B cell (primary cell): ENCODE results near the gene MPIG6B. TPM values are rescaled to one million over a fixed set of nuclear protein-coding genes. Genes with fewer than 3 reads are reported as not detected.
A peak's percentile ranks its signal among the peaks of the same experiment; 100 is the strongest.

ENCODE experiments used
- ATAC-seq: fragments of 200-7000 bp; cut with Tn5 transposase; one replicate; pipeline ENCODE4 v1.10.0; 2021; ENCODE audit warnings: low read depth, mild to moderate bottlenecking, moderate number of reproducible peaks, moderate library complexity
- CTCF ChIA-PET: fragments of 350-600 bp; sonication (Branson Sonifier 250); formaldehyde crosslinking; loops from one replicate; lab custom pipeline; 2021; ENCODE audit warnings: antibody characterized with exemption, inconsistent platforms; lab: Charles Lee
- POLR2A ChIA-PET: fragments of 350-600 bp; sonication (Branson Sonifier 250); formaldehyde crosslinking; loops from one replicate; lab custom pipeline; 2021; ENCODE audit warnings: antibody characterized with exemption; lab: Charles Lee
- DNase-seq: peaks from one replicate; pipeline ENCODE4 v3.0.0; 2013
- H2AFZ ChIP-seq: 2 replicates; pipeline ENCODE4 v1.6.1; 2012; ENCODE audit warnings: mild to moderate bottlenecking, low read depth, low read length; ENCODE audit not compliant: insufficient read depth, poor library complexity, severe bottlenecking
- H3K27ac ChIP-seq, 2 donors: 1 replicate in 1 of 2; 2 replicates in 1 of 2; pipeline ENCODE4 v1.5.1; 2012 to 2013; ENCODE audit warnings: low read length in 2 of 2, mild to moderate bottlenecking in 2 of 2, moderate library complexity in 1 of 2
- H3K27me3 ChIP-seq, 4 experiments: fragments of 200-600 bp in 1 of 4; sonication (generic) in 1 of 4; replicated peaks in 1 of 4; 1 replicate in 2 of 4; 2 replicates in 2 of 4; pipeline versions ENCODE4 v1.6.1 to v1.7.0; 2013 to 2016; ENCODE audit warnings: low read length in 3 of 4, mild to moderate bottlenecking in 2 of 4, mixed read lengths in 1 of 4, moderate library complexity in 1 of 4; ENCODE audit not compliant: insufficient read depth in 4 of 4, control insufficient read depth in 3 of 4; ENCODE audit errors: control extremely low read depth in 1 of 4
- H3K36me3 ChIP-seq, 2 experiments: replicated peaks in 1 of 2; 1 replicate in 1 of 2; 2 replicates in 1 of 2; pipeline versions ENCODE4 v1.6.1 to v1.7.1; 2013; ENCODE audit warnings: low read length in 1 of 2; ENCODE audit not compliant: insufficient read depth in 2 of 2, control insufficient read depth in 1 of 2; ENCODE audit errors: control extremely low read depth in 1 of 2, extremely low read depth in 1 of 2
- H3K4me1 ChIP-seq, 2 donors: fragments of 200-600 bp in 1 of 2; sonication (generic) in 1 of 2; 1 replicate in 1 of 2; 2 replicates in 1 of 2; pipeline versions ENCODE4 v1.5.1 to v1.6.1; 2013 to 2017; ENCODE audit warnings: low read length in 2 of 2; ENCODE audit not compliant: control insufficient read depth in 2 of 2, insufficient read depth in 2 of 2
- H3K4me2 ChIP-seq: replicated peaks from 2 replicates; pipeline ENCODE3; 2012; ENCODE audit warnings: mild to moderate bottlenecking, low read depth, low read length; ENCODE audit not compliant: poor library complexity, severe bottlenecking
- H3K4me3 ChIP-seq, 5 experiments: fragments of 200-600 bp in 1 of 5; sonication (generic) in 1 of 5; 1 replicate in 3 of 5; 2 replicates in 2 of 5; pipeline versions ENCODE4 v1.5.1 to v1.7.0; 2011 to 2016; ENCODE audit warnings: low read length in 4 of 5, mild to moderate bottlenecking in 4 of 5, low read depth in 2 of 5, control low read depth in 1 of 5, moderate library complexity in 1 of 5; ENCODE audit not compliant: insufficient read depth in 1 of 5; ENCODE audit errors: control extremely low read depth in 1 of 5, extremely low read depth in 1 of 5
- H3K79me2 ChIP-seq: fragments of 200-600 bp; sonication (generic); one replicate; pipeline ENCODE4 v1.6.0; 2016; ENCODE audit warnings: low read length; ENCODE audit not compliant: control insufficient read depth, insufficient read depth
- H3K9ac ChIP-seq: fragments of 200-600 bp; sonication (generic); 2 replicates; pipeline ENCODE4 v1.6.1; 2017; ENCODE audit warnings: mild to moderate bottlenecking, low read length, moderate library complexity
- H3K9me3 ChIP-seq, 3 donors: one replicate each; pipeline versions ENCODE4 v1.6.1 to v1.7.1; 2013; ENCODE audit warnings: low read length in 2 of 3; ENCODE audit not compliant: control insufficient read depth in 2 of 3, insufficient read depth in 1 of 3; ENCODE audit errors: control extremely low read depth in 1 of 3
- H4K20me1 ChIP-seq: 2 replicates; pipeline ENCODE4 v1.6.0; 2012; ENCODE audit warnings: mild to moderate bottlenecking, low read length; ENCODE audit not compliant: insufficient read depth, control insufficient read depth, poor library complexity, severe bottlenecking
- H3K27ac Mint-ChIP-seq: one replicate; pipeline ENCODE4 v1.8.0; 2021; ENCODE audit warnings: mixed read lengths
- H3K27me3 Mint-ChIP-seq: one replicate; pipeline ENCODE4 v1.8.0; 2021; ENCODE audit warnings: mixed read lengths
- H3K4me1 Mint-ChIP-seq: one replicate; pipeline ENCODE4 v1.8.0; 2021; ENCODE audit warnings: mixed read lengths
- H3K4me3 Mint-ChIP-seq: one replicate; pipeline ENCODE4 v1.8.0; 2021; ENCODE audit warnings: mixed read lengths
- H3K9me3 Mint-ChIP-seq: one replicate; pipeline ENCODE4 v1.8.0; 2022; ENCODE audit warnings: mixed read lengths; ENCODE audit not compliant: insufficient read depth
- EZH2 ChIP-seq: IDR thresholded peaks from 2 replicates; pipeline ENCODE4 v1.6.1; 2012; ENCODE audit warnings: borderline replicate concordance, low read depth, mild to moderate bottlenecking, moderate library complexity, low read length; ENCODE audit not compliant: insufficient read depth, poor library complexity, severe bottlenecking
- WGBS: methylation state at CpG from one replicate; pipeline ENCODE4 v1.1.5; 2013; ENCODE audit warnings: missing lambda C conversion rate; ENCODE audit not compliant: insufficient coverage; 5-methylcytosine and 5-hydroxymethylcytosine counted together
- intact Hi-C: fragments of 100-400 bp; cut with micrococcal nuclease; formaldehyde crosslinking; loops from one replicate; pipeline ENCODE4 v1.10.0; 2022
- polyA plus RNA-seq: library from polyadenylated mRNA; depleted of rRNA; stranded (reverse); fragments of >200 nt; gene quantifications from 2 replicates; pipeline ENCODE4 v1.2.3, GENCODE V29; 2012
- total RNA-seq, 2 donors: library from RNA; stranded (reverse); fragments of 120-200 nt in 1 of 2; gene quantifications; 1 replicate in 1 of 2; 2 replicates in 1 of 2; pipeline versions ENCODE4 v1.2.3 to v1.2.4, GENCODE V29; 2013 to 2022
- TF ChIP-seq, protein P1 (sequence below): fragments of 200-600 bp; IDR thresholded peaks from one replicate; pipeline ENCODE4 v1.8.0; 2022; ENCODE audit warnings: antibody characterized with exemption, mild to moderate bottlenecking

The MPIG6B gene
- total and polyA plus RNA-seq, 2 donors (not counting 1 experiment from before 2014, with no cell fraction given) = 0.54 to 1.6 TPM

- Histone ChIP-seq H3K9ac (peak overlapping the region; percentile 42), H3K9me3 (no peaks in the 10 kb centered on the region), H2AFZ (peak overlapping the region; percentile 71), H3K36me3 (peaks cover 1 to 35% of the 10 kb centered on the region in 2 experiments), H3K27me3 (no peaks in the 10 kb centered on the region), H3K4me3 (peak overlapping the region in 3 of 5 experiments; percentile 16 to 50 (median 27)), H3K79me2 (peaks cover 22% of the 10 kb centered on the region), H3K4me1 (peaks cover 43 to 58% of the 10 kb centered on the region in 2 donors), H3K27ac (peak overlapping the region; percentile 78 to 82), H3K4me2 (peak overlapping the region; percentile 88), H4K20me1 (peaks cover 8% of the 10 kb centered on the region)
- Mint-ChIP-seq H3K27me3 (no peaks in the 10 kb centered on the region), H3K9me3 (no peaks in the 10 kb centered on the region), H3K27ac (peak overlapping the region; percentile 95), H3K4me1 (peaks cover 73% of the 10 kb centered on the region), H3K4me3 (peak overlapping the region; percentile 99)
- CTCF ChIA-PET = interaction anchor here (0.5 to 6.3 kb wide), 27 partner anchors 11 to 225 kb away, joined by 3 to 90 read pairs (median 4); partner anchors contain the start of genes ABHD16A, APOM, CLIC1 and LY6G5C
- intact Hi-C loops = loop anchor here (1.0 to 2.0 kb wide), 4 partner anchors 66 to 136 kb away; partner anchors contain the start of genes C6orf47 and NEU1
- TF ChIP-seq, protein P1, sequence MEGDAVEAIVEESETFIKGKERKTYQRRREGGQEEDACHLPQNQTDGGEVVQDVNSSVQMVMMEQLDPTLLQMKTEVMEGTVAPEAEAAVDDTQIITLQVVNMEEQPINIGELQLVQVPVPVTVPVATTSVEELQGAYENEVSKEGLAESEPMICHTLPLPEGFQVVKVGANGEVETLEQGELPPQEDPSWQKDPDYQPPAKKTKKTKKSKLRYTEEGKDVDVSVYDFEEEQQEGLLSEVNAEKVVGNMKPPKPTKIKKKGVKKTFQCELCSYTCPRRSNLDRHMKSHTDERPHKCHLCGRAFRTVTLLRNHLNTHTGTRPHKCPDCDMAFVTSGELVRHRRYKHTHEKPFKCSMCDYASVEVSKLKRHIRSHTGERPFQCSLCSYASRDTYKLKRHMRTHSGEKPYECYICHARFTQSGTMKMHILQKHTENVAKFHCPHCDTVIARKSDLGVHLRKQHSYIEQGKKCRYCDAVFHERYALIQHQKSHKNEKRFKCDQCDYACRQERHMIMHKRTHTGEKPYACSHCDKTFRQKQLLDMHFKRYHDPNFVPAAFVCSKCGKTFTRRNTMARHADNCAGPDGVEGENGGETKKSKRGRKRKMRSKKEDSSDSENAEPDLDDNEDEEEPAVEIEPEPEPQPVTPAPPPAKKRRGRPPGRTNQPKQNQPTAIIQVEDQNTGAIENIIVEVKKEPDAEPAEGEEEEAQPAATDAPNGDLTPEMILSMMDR = no peak
- TF ChIP-seq EZH2 = no peak
- peak; percentile 71 for ATAC-seq
- WGBS = 92% methylated on average over 3 of the region's 7 CpGs
- POLR2A ChIA-PET = interaction anchor here (0.5 to 2.3 kb wide), 15 partner anchors 10 to 1557 kb away, joined by 3 to 36 read pairs (median 4); partner anchors contain the start of genes ABHD16A, BAG6, CLIC1 and HSPA1B
- DNase-seq = peak; percentile 89
Observed at GRCh38 chr6:31727034-31727716, 4.0 kb downstream of the MPIG6B start.
